Adipose tissue (tissue), 3 donors: ENCODE data around the gene FOXA2. TPM values are rescaled to one million over a fixed set of nuclear protein-coding genes. Genes with fewer than 3 reads are reported as not detected.
"Not testable (repeated sequence)": the region's sequence is repeated elsewhere in the genome, so short reads cannot be mapped to it uniquely, and the experiment has no call there.

Source experiments
- H3K27ac ChIP-seq: one replicate; pipeline ENCODE4 v1.5.1; 2013; ENCODE audit warnings: low read depth, low read length
- WGBS, 3 donors: extraction: QIAGEN DNeasy Blood & Tissue Kit; methylation state at CpG; one replicate each; pipeline ENCODE4 v1.1.7; 2013; 5-methylcytosine and 5-hydroxymethylcytosine counted together
- polyA plus RNA-seq, 3 donors: library from polyadenylated mRNA; stranded (reverse); fragments of 200-250 nt; gene quantifications; one replicate each; pipeline ENCODE4 v1.2.3, GENCODE V29; 2013
- donor health status: healthy with polysubstance abuse.
- donor health status: Bipolar disorder and iron deficiency.
- donor health status: healthy.

FOXA2 gene
- polyA plus RNA-seq, 3 donors, result 2.0 to 15.5 TPM; not detected in 1

GRCh38 chr20:22555791-22556564 lies 28.4 kb downstream of the FOXA2 start:
- 70 to 78% (median 70%) methylated on average over 5 of the region's 5 CpGs for WGBS, 3 donors
- H3K27ac ChIP-seq, result no peak overlapping the region

GRCh38 chr20:22554391-22554790 lies 30.0 kb downstream of the FOXA2 start:
- 88 to 97% (median 89%) methylated on average over 2 of the region's 2 CpGs for WGBS, 3 donors
- no peak overlapping the region for H3K27ac ChIP-seq

- 72 to 95% (median 77%) methylated on average over 4 of the region's 4 CpGs for whole genome bisulfite sequencing, 3 donors
- not testable (repeated sequence) for H3K27ac ChIP-seq
Observed at GRCh38 chr20:22550514-22550913, 33.9 kb downstream of the FOXA2 start.

GRCh38 chr20:22548040-22548439 lies 36.3 kb downstream of the FOXA2 start:
- 61 to 68% (median 65%) methylated on average over 4 of the region's 4 CpGs for WGBS, 3 donors

GRCh38 chr20:22546344-22546743 lies 38.0 kb downstream of the FOXA2 start:
- 36 to 83% (median 38%) methylated on average over 3 of the region's 3 CpGs for WGBS, 3 donors

More at GRCh38 chr20:22548040-22548439, 36.3 kb downstream of the FOXA2 start:
- no peak overlapping the region for H3K27ac ChIP-seq

GRCh38 chr20:22545045-22545444 lies 39.3 kb downstream of the FOXA2 start:
- no peak overlapping the region for H3K27ac ChIP-seq

More at GRCh38 chr20:22546344-22546743, 38.0 kb downstream of the FOXA2 start:
- H3K27ac ChIP-seq, result no peak overlapping the region

GRCh38 chr20:22544462-22544861 lies 39.9 kb downstream of the FOXA2 start:
- WGBS, 3 donors, result 12 to 90% (median 30%) methylated on average over 1 of the region's 1 CpG
- no peak overlapping the region for H3K27ac ChIP-seq

GRCh38 chr20:22542427-22542826 lies 41.9 kb downstream of the FOXA2 start:
- H3K27ac ChIP-seq, result no peak overlapping the region
- WGBS, 3 donors, result 39 to 58% (median 48%) methylated on average over 1 of the region's 1 CpG

GRCh38 chr20:22540832-22541231 lies 43.5 kb downstream of the FOXA2 start:
- no peak overlapping the region for H3K27ac ChIP-seq
- WGBS, 3 donors, result 65 to 78% (median 66%) methylated on average over 10 of the region's 10 CpGs

- no peak overlapping the region for H3K27ac ChIP-seq
- 73 to 78% (median 77%) methylated on average over 4 of the region's 4 CpGs for WGBS, 3 donors
Observed at GRCh38 chr20:22536956-22537756, 47.2 kb downstream of the FOXA2 start.

- H3K27ac ChIP-seq, result no peak overlapping the region
- WGBS, 3 donors, result 75 to 87% (median 85%) methylated on average over 5 of the region's 5 CpGs
Observed at GRCh38 chr20:22536141-22536828, 48.1 kb downstream of the FOXA2 start.

GRCh38 chr20:22535483-22535882 lies 48.9 kb downstream of the FOXA2 start:
- 82 to 91% (median 83%) methylated on average over 5 of the region's 5 CpGs for WGBS, 3 donors

GRCh38 chr20:22533823-22534751 lies 50.3 kb downstream of the FOXA2 start:
- 64 to 88% (median 81%) methylated on average over 10 of the region's 10 CpGs for WGBS, 3 donors
- no peak overlapping the region for H3K27ac ChIP-seq

More at GRCh38 chr20:22535483-22535882, 48.9 kb downstream of the FOXA2 start:
- no peak overlapping the region for H3K27ac ChIP-seq

GRCh38 chr20:22532598-22532997 lies 51.8 kb downstream of the FOXA2 start:
- H3K27ac ChIP-seq, result no peak overlapping the region
- 80 to 93% (median 80%) methylated on average over 3 of the region's 3 CpGs for WGBS, 3 donors

- no peak overlapping the region for H3K27ac ChIP-seq
- WGBS, 3 donors, result 90 to 94% (median 93%) methylated on average over 2 of the region's 2 CpGs
Observed at GRCh38 chr20:22531756-22532155, 52.6 kb downstream of the FOXA2 start.

GRCh38 chr20:22531056-22531615 lies 53.2 kb downstream of the FOXA2 start:
- 73 to 84% (median 77%) methylated on average over 8 of the region's 8 CpGs for WGBS, 3 donors
- H3K27ac ChIP-seq, result no peak overlapping the region
